EL (cell line): ENCODE measurements around the gene AMIGO2.
A peak's percentile ranks its signal among the peaks of the same experiment; 100 is the strongest.
"Not testable (repeated sequence)": the region's sequence is repeated elsewhere in the genome, so short reads cannot be mapped to it uniquely, and the experiment has no call there.

ENCODE experiments used
- DNase-seq: peaks from one replicate; pipeline ENCODE4 v3.0.0-alpha.2; 2016

AMIGO2 gene

GRCh38 chr12:47071241-47071852, 8.4 kb downstream of the AMIGO2 start:
- peak; percentile 11 for DNase-seq

DNA sequence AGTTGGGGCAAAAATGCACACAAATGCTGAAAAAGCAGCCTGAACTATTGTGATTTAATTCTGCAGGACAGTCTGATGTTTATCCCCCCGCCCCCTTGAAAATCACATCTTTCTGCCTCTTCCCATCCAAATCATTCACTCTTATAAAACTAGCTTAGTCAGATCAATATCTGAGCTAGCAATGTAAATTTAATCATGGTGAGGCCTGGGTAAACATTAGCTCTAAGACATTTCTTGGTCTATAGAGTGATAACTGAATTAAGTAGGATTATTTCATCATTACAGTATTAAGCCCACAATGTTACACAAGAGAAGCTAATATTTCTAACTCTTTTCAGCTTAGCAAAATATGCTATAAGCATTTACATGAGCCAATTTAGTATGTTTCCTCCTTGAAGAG, 9.4 kb downstream of the AMIGO2 start:
- DNase-seq: no peak

DNA sequence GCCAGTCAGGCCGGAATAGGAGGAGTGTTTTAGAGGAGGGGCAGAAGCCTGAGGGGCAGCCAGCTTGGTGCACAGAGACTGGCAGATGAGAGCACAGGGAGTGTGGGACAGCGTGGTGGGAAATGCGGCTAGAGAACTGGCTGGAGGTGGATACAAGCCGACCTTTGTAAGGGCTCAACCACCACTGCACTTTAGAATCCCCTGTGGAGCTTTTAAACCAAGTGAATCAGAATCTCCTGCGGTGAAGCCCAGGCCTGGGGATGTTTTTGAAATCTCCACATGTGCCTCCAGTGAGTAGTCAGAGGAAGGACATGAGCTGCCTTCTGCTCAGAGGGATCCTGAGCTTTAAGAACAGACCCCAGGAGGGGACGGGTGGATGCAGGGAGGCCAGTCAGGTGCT, 11.2 kb downstream of the AMIGO2 start:
- peak; percentile 24 for DNase-seq

GRCh38 chr12:47067771-47068431, 11.9 kb downstream of the AMIGO2 start:
- no peak for DNase-seq

GRCh38 chr12:47067176-47067575, 12.6 kb downstream of the AMIGO2 start:
- no peak for DNase-seq

DNA sequence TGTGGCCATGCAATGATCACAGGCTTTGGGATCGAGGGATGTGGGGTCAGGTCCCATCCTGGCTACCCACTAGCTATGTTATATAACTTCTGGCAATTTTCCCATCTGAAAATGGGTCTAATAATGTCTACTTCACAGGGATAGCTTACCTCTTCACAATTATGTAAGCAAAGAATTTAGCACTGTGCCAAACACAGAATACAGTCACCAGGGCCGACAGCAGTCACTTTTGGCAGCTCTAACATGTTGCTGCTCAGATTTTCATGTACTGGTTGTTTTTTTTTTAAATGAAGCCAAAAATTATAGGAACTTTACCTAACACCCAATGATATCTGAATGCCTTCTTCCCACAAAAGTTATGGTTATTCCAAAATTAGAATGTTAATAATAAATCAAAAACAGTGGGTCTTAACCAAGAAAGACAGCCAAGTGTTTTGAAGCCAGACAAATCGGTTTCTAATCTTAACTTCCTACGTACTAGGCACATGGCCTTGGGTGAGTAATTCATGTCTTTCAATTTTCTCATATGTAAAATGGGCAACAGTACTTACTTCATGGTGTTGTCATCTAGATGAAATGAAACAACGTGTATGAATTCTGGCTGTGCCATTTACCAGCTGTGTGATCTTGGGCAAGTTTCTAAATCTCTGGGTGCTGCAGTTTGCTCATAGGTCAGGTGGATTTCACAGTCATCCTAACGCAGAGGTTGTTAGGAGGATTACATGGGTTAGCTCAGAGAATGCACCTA, 13.3 kb downstream of the AMIGO2 start:
- DNase-seq: no peak

DNA sequence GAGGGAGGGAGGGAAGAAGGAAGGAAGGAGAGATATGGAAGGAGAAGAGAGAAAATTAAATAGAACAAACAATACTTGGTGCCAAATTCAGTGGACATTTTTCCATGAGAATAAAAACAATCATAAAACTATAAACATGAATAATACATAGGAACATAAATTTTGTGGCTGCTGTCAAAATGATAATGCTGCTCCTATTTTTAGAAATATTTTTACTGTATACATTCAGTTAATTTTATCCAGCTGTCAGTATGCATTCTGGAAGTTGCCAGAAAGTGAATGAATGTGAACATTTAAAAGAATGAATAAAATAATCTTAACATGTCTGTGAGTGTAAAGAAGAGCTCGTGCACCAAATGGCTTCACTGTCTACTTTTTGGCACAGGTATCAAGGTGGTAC, 14.2 kb downstream of the AMIGO2 start:
- no peak for DNase-seq

- not testable (repeated sequence) for DNase-seq
Measured at GRCh38 chr12:47058640-47059039, 21.1 kb downstream of the AMIGO2 start.

DNA sequence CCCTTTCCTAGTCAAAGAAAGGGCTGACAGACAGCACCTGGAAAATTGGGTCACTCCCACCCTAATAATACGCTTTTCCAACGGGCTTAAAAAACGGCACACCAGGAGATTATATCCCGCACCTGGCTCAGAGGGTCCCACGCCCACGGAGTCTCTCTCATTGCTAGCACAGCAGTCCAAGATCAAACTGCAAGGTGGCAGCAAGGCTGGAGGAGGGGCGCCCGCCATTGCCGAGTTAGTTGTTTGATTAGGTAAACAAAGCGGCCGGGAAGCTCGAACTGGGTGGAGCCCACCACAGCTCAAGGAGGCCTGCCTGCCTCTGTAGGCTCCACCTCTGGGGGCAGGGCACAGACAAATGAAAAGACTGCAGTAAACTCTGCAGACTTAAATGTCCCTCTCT, 22.8 kb downstream of the AMIGO2 start:
- not testable (repeated sequence) for DNase-seq

DNA sequence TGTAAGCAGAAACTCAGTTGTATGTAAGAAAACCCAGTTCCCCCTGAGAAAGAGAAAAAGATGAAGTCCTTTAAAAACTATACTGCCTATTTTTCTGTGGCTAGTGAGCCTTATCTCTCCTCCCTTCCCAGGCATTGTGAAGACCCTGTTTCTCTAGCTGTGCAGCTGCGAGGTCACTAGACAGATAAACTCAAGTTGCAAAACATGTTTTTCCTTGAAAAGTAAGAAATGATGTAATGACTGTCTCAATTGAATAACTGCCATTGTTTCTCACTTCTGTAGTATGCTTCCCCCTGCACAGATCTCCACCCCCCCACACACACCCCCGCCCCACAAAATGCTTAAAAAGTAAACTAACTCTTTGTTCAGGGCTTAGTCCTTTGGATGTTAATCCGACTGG, 23.9 kb downstream of the AMIGO2 start:
- not testable (repeated sequence) for DNase-seq

- DNase-seq: no peak
Measured at GRCh38 chr12:47054659-47055058, 25.1 kb downstream of the AMIGO2 start.

DNA sequence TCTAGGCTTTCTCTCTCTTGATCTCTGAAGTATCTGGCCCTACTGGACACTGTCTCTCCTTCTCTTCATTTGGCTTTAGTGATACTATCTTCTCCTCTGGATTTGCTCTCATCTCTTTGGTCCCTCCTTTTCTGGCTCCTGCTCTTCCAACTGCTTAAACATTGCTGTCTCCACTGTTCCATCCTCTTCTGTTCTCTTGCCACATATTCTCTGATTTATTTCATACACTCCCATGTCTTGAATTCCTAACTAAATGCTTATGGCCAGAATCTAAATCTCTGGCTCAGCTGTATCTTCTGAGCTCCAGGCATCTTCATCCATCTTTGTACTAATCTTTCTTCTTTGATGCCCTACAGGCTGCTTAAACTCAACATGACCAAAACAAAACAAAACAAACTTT, 25.8 kb downstream of the AMIGO2 start:
- no peak for DNase-seq

DNA sequence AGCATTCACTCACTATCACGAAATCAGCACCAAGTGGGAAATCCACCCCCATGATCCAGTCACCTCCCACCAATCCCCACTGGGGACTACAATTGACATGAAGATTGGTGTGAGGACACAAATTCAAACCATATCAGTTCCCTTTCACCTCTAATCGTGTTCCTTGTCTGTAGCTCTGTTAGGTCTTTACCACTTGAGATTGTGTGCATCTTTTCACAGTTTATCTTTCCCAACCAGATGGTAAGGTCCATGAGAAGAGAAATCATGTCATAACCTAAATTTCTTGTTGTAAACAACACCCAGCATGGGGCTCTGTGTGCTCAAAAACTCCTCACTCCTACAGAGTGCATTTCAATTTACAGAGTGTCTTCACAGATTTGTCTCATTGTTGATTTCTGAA, 27.5 kb downstream of the AMIGO2 start:
- DNase-seq: no peak

DNA sequence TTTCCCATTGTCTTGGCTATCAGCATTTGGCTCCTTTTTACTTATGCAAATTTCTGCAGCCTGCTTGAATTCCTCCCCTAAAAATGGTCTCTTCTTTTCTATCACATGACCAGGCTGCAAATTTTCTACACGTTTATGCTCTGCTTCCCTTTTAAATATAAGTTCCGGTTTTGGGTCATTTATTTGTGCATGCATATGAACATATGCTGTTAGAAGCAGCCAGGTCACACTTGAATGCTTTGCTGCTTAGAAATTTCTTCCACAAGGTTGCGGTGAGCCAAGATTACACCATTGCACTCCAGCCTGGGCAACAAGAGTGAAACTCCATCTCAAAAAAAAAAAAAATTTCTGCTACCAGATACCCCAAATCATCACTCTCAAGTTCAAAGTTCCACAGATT, 28.5 kb downstream of the AMIGO2 start:
- DNase-seq: not testable (repeated sequence)

DNA sequence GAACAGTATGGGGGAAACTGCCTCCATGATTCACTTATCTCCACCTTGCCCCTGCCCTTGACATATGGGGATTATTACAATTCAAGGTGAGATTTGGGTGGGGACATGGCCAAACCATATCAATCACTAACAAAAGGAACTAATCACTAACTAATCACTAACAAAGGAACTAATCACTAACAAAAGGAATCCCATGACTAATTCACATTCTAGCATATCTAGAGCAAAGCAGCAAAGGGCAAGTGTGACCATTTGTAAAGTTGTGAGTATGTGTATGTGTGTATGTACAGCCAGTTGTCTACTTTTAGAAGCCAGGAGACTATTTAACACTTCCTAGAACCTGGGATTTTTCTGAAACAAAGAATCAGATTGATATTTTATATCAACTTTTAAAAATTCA, 31.2 kb downstream of the AMIGO2 start:
- DNase-seq: no peak

DNA sequence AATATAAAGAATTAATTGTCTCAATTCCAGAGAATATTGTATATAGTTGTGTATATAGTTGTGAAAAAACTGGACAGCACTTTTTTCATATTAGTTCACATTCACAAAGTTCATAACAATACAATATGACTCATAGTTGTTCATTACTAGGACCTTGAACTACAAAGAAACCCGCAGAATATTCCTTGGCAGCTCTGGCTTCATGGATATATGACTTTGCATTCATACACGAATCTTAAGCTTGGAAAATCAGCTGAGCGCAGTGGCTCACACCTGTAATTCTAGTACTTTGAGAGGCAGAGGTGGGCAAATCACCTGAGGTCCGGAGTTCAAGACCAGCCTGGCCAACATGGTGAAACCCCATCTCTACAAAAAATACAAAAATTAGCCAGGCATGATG, 38.4 kb downstream of the AMIGO2 start:
- DNase-seq: no peak

DNA sequence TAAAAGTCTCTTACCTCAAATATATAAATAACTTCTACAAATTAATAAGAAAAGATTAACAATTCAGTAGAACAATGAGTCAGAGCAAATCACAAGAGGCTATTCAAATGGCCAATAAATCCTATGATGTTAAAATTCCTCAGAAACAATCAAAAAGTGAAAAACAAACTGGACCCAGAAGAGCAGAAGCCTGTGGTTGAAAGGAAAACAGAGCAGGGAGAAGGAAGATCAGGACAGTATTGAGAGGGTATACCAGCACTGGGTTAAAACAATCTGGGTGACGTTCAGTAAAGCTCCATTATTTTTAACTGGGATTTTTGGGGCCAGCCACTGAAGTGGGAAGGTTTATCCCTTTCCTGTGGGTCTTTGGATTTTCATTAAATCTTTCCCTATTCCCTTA, 40.0 kb downstream of the AMIGO2 start:
- no peak for DNase-seq

- DNase-seq: no peak
Measured at GRCh38 chr12:47039079-47039478, 40.7 kb downstream of the AMIGO2 start.

- DNase-seq: no peak
Measured at GRCh38 chr12:47038270-47038748, 41.5 kb downstream of the AMIGO2 start.

DNA sequence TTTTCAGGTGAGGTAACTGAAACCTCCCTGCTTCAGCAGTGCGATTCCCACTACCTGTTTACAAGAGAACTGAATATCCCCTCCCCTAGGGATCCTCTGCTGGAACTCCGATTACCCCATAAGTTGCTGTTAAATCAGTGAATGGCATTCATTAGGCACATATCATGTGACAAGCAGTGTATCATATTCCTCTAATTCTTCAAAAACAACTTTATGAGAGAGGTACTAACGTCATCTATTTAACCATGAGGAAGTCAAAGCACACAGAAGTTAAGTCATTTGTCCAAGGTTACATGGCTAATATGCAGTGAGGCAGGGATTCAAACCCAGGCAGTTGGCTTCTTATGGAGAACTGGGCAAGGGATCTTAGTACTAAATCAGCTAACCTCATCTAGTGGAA, 44.3 kb downstream of the AMIGO2 start:
- DNase-seq: no peak

DNA sequence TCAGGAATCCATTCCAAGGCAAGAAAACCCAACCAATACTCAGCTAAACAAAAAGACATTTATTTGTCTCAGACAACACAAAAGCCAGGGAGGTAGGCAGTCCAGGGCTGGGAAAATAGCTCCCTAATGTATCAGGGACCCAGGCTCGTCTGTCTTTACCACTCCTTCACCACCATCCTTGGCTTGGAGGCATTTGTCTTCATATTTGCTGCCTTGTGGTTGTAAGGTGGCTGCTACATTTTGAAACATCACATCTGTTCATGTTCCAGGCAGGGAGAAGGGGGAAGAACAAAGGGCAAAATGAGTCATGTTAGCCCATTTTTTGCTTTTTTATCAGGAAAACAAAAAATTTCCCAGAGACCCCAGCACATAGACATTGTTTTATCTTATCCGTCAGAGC, 45.1 kb downstream of the AMIGO2 start:
- DNase-seq: no peak

DNA sequence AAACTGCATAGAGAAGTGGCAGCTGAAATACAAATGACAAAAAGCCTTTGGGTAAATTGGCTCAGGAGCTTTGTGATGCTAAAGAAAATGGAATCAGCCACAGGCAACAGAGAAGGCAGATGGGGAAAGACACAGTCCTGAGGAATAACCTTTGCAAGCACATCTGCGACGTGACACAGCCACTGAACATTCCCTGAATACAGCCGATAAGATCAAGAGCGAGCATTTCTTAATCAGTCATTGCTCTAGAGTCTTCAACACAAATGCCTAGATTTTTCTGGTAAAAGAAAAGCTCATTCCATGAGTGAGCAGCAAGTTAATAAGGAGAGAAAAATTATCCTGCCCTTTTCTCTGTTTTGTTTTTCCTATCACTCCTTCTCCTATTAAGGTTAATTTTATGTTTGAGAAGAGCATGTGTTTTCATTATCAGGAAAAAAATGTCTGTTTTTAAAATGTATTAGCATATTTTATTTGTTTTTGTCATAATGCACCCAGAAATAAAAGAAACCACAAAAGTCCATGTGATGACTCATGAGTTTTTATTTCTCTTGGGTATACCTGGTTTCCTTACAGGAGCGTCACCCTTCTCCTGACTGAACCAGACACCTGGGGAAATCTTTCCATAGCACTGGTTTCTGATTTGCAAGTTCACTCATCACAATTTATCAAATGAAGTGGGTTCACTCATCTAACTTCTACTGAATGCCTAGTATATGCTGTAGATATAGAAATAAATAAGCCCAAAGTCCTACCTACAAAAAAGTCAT, 45.8 kb downstream of the AMIGO2 start:
- DNase-seq: no peak

- DNase-seq: no peak
Measured at GRCh38 chr12:47033081-47033480, 46.7 kb downstream of the AMIGO2 start.
